Measurements from ENCODE around the gene MAN1A1.

DNA sequence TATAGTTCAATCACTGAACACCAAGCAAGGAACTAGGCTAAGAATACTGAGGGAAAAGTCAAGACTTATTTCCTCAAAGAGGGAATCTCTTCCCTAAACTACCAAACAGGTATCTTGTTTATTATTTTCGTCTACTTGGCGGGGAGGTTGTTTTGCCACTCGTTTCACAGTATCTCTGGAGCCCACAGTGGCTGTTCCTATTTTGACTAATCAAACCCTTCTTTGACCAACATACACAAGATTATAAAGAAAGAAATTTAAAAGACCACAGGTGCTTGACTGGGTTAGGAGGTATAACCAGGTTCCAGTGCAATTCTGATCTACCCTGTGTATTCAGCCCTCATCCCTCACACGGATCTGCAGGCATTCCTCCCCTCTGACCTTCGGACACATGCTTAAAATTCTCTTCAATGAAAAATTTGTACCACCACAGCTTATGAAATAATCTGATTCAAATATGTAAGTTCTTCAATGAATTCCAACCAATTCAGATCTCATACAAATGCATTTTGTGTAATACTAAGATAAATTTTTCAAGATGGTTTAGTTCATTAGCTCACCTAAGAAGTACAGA, 5.9 kb downstream of the MAN1A1 start:
- TF ChIP-seq, protein P1, sequence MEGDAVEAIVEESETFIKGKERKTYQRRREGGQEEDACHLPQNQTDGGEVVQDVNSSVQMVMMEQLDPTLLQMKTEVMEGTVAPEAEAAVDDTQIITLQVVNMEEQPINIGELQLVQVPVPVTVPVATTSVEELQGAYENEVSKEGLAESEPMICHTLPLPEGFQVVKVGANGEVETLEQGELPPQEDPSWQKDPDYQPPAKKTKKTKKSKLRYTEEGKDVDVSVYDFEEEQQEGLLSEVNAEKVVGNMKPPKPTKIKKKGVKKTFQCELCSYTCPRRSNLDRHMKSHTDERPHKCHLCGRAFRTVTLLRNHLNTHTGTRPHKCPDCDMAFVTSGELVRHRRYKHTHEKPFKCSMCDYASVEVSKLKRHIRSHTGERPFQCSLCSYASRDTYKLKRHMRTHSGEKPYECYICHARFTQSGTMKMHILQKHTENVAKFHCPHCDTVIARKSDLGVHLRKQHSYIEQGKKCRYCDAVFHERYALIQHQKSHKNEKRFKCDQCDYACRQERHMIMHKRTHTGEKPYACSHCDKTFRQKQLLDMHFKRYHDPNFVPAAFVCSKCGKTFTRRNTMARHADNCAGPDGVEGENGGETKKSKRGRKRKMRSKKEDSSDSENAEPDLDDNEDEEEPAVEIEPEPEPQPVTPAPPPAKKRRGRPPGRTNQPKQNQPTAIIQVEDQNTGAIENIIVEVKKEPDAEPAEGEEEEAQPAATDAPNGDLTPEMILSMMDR (IDR thresholded peaks at IDR 0.05; ENCODE audit: insufficient read depth, low read length) = no peak
- no peak for TF ChIP-seq GABPA (IDR thresholded peaks at IDR 0.05; ENCODE audit: low read depth)
- no peak for TF ChIP-seq POLR2AphosphoS5 (IDR thresholded peaks at IDR 0.05; ENCODE audit: low read depth)

All from HL-60 (cell line).